NCI-H1436 treated with DMSO at 0.1 percent for 48 hours (cell line): ENCODE measurements around the gene ABCC1.
"Not testable (repeated sequence)": the region's sequence is repeated elsewhere in the genome, so short reads cannot be mapped to it uniquely, and the experiment has no call there.

Experiments used
- DNase-seq: peaks from one replicate; lab custom pipeline; 2025; lab: John Stamatoyannopoulos, UW

The ABCC1 gene

GRCh38 chr16:16189842-16190241 lies 240.4 kb downstream of the ABCC1 start:
- DNase-seq, result no peak

DNA sequence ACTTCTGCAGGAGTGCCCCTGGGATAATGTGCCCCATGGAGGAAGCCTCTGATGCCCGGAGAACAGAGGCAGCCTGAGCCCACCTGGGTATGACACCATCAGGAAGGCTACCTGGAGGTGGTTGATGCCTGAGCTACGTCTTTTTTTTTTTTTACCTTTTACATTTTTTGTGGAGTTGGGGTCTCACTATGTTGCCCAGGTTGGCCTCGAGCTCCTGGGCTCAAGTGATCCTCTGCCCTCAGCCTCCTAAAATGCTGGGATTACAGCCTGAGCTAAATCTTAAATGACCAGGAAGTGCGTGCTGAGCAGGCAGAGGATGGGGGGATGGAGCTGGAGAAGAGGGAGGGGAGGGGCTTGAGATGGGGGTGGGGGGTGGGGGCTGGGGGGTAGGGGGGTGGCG lies 241.1 kb downstream of the ABCC1 start:
- DNase-seq, result no peak

GRCh38 chr16:16190966-16191365 lies 241.6 kb downstream of the ABCC1 start:
- DNase-seq, result not testable (repeated sequence)

- no peak for DNase-seq
These were observed 242.2 kb downstream of the ABCC1 start for GRCh38 chr16:16191493-16192167.
